Natural killer cell (primary cell): ENCODE data around the gene ITGB5. TPM values are rescaled to one million over a fixed set of nuclear protein-coding genes. Genes with fewer than 3 reads are reported as not detected.

Experiments used
- ATAC-seq, 3 donors: fragments of 150-1000 bp in 2 of 3; fragments of 200-7000 bp in 1 of 3; cut with Tn5 transposase; 1 replicate in 1 of 3; 2 replicates in 2 of 3; pipeline ENCODE4 v1.10.0; 2021; ENCODE audit warnings: mild to moderate bottlenecking in 2 of 3, moderate library complexity in 2 of 3
- DNase-seq, 2 donors: peaks; one replicate each; pipeline versions ENCODE4 v3.0.0 to v3.0.0-alpha.2; 2013 to 2021; ENCODE audit warnings: mixed read lengths in 1 of 2
- H3K27ac ChIP-seq: one replicate; pipeline ENCODE4 v1.5.1; 2013; ENCODE audit warnings: mild to moderate bottlenecking, low read length
- H3K27me3 ChIP-seq: one replicate; pipeline ENCODE4 v1.6.1; 2013; ENCODE audit warnings: low read length; ENCODE audit not compliant: control insufficient read depth, insufficient read depth
- H3K36me3 ChIP-seq: one replicate; pipeline ENCODE4 v1.6.1; 2013; ENCODE audit warnings: low read length; ENCODE audit not compliant: control insufficient read depth, insufficient read depth
- H3K4me1 ChIP-seq: one replicate; pipeline ENCODE4 v1.6.1; 2013; ENCODE audit warnings: low read length; ENCODE audit not compliant: control insufficient read depth, insufficient read depth
- H3K4me3 ChIP-seq: one replicate; pipeline ENCODE4 v1.5.1; 2013; ENCODE audit warnings: low read length
- H3K9me3 ChIP-seq: one replicate; pipeline ENCODE4 v1.6.1; 2013; ENCODE audit warnings: low read length; ENCODE audit not compliant: control insufficient read depth, insufficient read depth
- H3K27ac Mint-ChIP-seq, 2 donors: one replicate each; pipeline ENCODE4 v1.8.0; 2022; ENCODE audit warnings: mild to moderate bottlenecking in 2 of 2, mixed read lengths in 2 of 2, moderate library complexity in 1 of 2
- H3K27me3 Mint-ChIP-seq, 2 donors: one replicate each; pipeline ENCODE4 v1.8.0; 2022; ENCODE audit warnings: low read depth in 2 of 2, mixed read lengths in 2 of 2
- H3K36me3 Mint-ChIP-seq: one replicate; pipeline ENCODE4 v1.8.0; 2022; ENCODE audit warnings: mixed read lengths
- H3K4me1 Mint-ChIP-seq, 2 donors: one replicate each; pipeline ENCODE4 v1.8.0; 2022; ENCODE audit warnings: mixed read lengths in 2 of 2
- H3K4me3 Mint-ChIP-seq: one replicate; pipeline ENCODE4 v1.8.0; 2022; ENCODE audit warnings: mild to moderate bottlenecking, moderate library complexity, mixed read lengths
- H3K9me3 Mint-ChIP-seq, 2 donors: one replicate each; pipeline ENCODE4 v1.8.0; 2022; ENCODE audit warnings: mixed read lengths in 2 of 2
- WGBS: methylation state at CpG from one replicate; pipeline ENCODE4 v1.1.7; 2013; ENCODE audit warnings: missing lambda C conversion rate; ENCODE audit not compliant: insufficient coverage; 5-methylcytosine and 5-hydroxymethylcytosine counted together
- intact Hi-C: fragments of 100-400 bp; cut with micrococcal nuclease; formaldehyde crosslinking; loops from one replicate; pipeline ENCODE4 v1.14.2; 2022
- total RNA-seq, 4 donors: library from RNA; stranded (reverse); fragments of 120-200 nt in 1 of 4; gene quantifications; one replicate each; pipeline versions ENCODE4 v1.2.3 to v1.2.4, GENCODE V29; 2013 to 2022
- TF ChIP-seq, protein P1 (sequence below): fragments of 200-600 bp; IDR thresholded peaks from one replicate; pipeline ENCODE4 v1.8.0; 2022; ENCODE audit warnings: antibody characterized with exemption

Gene ITGB5
- total RNA-seq, 3 donors from 2014 or later (not counting 1 experiment from before 2014, with no cell fraction given) = 1.0 to 8.4 (median 5.4) TPM

DNA sequence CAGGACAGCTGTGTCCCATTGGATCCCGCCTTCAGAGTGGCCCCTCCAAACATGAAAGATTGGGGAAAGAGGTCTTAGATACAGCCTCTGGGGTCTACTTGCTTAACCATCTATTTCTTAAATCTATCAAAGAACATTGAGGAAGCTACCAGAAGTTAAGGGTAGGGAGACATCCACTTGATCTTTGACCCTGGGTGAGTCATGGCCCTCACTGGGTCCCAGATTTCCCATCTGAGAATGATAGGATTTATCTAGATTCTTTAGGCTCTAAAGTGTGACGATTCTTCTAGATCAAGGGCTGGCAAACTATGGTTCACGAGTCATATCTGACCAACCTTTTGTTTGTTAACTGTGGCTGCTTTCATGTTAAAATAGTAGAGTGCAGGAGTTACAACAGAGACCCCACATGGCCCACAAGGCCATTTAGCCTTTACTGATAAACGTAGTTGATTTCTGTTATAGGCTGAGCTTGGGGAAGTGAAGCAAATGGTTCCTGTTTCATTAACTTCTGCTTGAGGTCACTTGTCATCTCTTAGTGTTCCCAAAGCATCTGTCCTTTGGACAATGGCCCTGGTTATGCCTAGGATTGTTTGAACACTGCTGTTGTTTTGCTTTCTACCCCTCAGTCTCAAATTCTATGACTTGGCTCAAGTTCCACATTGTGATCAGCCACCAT, 39.4 kb upstream of the ITGB5 start:
- intact Hi-C loops = loop anchor here (10.0 kb wide), 1 partner anchor 218 kb away; no protein-coding TSS in a partner anchor
- H3K27ac Mint-ChIP-seq = no peak overlapping the region
- peaks cover 9 to 14% of the 10 kb centered on the region in 2 donors for H3K27me3 Mint-ChIP-seq
- no peaks in the 10 kb centered on the region for H3K27me3 ChIP-seq
- ATAC-seq = no peak
- H3K36me3 ChIP-seq = no peaks in the 10 kb centered on the region
- H3K27ac ChIP-seq = no peak overlapping the region
- no peak overlapping the region for H3K4me3 ChIP-seq
- DNase-seq = no peak
- TF ChIP-seq, protein P1, sequence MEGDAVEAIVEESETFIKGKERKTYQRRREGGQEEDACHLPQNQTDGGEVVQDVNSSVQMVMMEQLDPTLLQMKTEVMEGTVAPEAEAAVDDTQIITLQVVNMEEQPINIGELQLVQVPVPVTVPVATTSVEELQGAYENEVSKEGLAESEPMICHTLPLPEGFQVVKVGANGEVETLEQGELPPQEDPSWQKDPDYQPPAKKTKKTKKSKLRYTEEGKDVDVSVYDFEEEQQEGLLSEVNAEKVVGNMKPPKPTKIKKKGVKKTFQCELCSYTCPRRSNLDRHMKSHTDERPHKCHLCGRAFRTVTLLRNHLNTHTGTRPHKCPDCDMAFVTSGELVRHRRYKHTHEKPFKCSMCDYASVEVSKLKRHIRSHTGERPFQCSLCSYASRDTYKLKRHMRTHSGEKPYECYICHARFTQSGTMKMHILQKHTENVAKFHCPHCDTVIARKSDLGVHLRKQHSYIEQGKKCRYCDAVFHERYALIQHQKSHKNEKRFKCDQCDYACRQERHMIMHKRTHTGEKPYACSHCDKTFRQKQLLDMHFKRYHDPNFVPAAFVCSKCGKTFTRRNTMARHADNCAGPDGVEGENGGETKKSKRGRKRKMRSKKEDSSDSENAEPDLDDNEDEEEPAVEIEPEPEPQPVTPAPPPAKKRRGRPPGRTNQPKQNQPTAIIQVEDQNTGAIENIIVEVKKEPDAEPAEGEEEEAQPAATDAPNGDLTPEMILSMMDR = no peak
- H3K4me1 ChIP-seq = no peaks in the 10 kb centered on the region
- no peaks in the 10 kb centered on the region for H3K9me3 Mint-ChIP-seq
- no peaks in the 10 kb centered on the region for H3K9me3 ChIP-seq
- no peaks in the 10 kb centered on the region for H3K4me1 Mint-ChIP-seq
- H3K36me3 Mint-ChIP-seq = no peaks in the 10 kb centered on the region
- no peak overlapping the region for H3K4me3 Mint-ChIP-seq
- WGBS = 82% methylated on average over 4 of the region's 4 CpGs

DNA sequence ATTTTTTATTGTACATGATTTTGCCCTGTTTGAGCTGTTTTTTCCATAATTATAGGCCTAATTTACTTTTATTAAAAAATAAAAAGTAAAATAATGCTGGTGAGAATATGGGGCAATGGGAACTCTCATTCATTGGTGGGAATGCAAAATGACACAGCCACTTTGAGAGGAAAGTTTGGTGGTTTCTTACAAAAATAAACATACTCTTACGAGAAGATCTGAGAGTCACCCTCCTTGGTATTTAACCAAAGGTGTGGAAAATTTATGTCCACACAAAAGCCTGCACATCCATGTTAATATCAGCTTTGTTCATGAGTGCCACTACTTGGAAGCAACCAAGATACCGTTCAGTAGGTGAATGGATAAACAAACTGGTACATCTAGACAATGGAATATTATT, 37.6 kb upstream of the ITGB5 start:
- H3K36me3 Mint-ChIP-seq = no peaks in the 10 kb centered on the region
- DNase-seq = no peak
- WGBS = no CpG with 5 or more reads among the region's 2 CpGs
- H3K4me3 Mint-ChIP-seq = no peak overlapping the region
- no peaks in the 10 kb centered on the region for H3K4me1 ChIP-seq
- no peak overlapping the region for H3K27ac Mint-ChIP-seq
- H3K27me3 Mint-ChIP-seq = peaks cover 9 to 19% of the 10 kb centered on the region in 2 donors
- H3K9me3 Mint-ChIP-seq = no peaks in the 10 kb centered on the region
- TF ChIP-seq, protein P1 = no peak
- H3K27ac ChIP-seq = no peak overlapping the region
- H3K27me3 ChIP-seq = no peaks in the 10 kb centered on the region
- H3K4me3 ChIP-seq = no peak overlapping the region
- no peak for ATAC-seq
- H3K9me3 ChIP-seq = no peaks in the 10 kb centered on the region
- H3K36me3 ChIP-seq = no peaks in the 10 kb centered on the region
- intact Hi-C loops = loop anchor here (10.0 kb wide), 1 partner anchor 220 kb away; no protein-coding TSS in a partner anchor
- H3K4me1 Mint-ChIP-seq = no peaks in the 10 kb centered on the region

DNA sequence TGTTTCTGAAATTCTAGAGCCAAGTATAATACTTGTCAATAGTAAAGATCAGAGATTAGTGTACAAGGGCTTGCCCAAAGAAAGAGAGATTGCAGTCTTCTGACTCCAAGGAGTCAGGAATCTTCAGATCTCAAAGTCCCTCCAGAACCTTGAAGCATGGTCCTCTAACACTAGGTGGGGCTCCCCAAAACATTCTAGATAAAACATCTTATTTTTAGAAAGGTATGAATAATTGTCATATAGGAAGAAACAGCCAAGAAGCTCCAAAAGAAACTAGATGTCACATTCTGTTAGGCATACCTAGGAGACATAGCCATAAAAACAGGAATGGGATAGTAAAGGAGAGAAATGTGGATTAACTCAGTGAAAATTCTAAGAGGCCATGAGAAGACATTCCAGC, 36.7 kb upstream of the ITGB5 start:
- Mint-ChIP-seq H3K9me3 (no peaks in the 10 kb centered on the region), H3K4me3 (no peak overlapping the region), H3K27me3 (peaks cover 8 to 19% of the 10 kb centered on the region in 2 donors), H3K27ac (no peak overlapping the region), H3K4me1 (no peaks in the 10 kb centered on the region), H3K36me3 (no peaks in the 10 kb centered on the region)
- Histone ChIP-seq H3K4me1 (no peaks in the 10 kb centered on the region), H3K27me3 (no peaks in the 10 kb centered on the region), H3K36me3 (no peaks in the 10 kb centered on the region), H3K9me3 (no peaks in the 10 kb centered on the region), H3K27ac (no peak overlapping the region), H3K4me3 (no peak overlapping the region)
- ATAC-seq = no peak
- DNase-seq = no peak
- TF ChIP-seq, protein P1 = no peak
- intact Hi-C loops = loop anchor here (10.0 kb wide), 1 partner anchor 221 kb away; no protein-coding TSS in a partner anchor

DNA sequence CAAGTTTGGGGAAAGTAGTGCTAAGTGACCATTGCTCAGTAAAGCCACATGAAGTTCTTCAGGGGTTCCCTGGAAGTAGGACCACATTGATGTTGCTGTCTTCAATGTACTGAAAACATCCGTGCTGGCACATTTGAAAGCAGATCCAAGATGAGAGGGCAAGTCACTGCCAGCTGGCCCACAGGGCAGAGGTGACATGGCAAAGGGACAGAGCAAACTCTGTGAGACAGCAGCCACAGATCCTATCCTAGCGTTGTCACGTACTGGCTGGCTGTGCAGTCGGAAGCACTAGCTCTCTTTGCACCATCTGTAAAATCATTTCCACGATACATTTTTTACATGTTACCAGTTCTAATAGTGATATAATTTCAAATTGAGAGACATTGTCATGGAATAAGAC, 33.6 kb upstream of the ITGB5 start:
- Histone ChIP-seq H3K27ac (no peak overlapping the region), H3K4me1 (no peaks in the 10 kb centered on the region), H3K9me3 (no peaks in the 10 kb centered on the region), H3K27me3 (no peaks in the 10 kb centered on the region), H3K4me3 (no peak overlapping the region), H3K36me3 (no peaks in the 10 kb centered on the region)
- no peak for DNase-seq
- Mint-ChIP-seq H3K27me3 (peaks cover 6 to 24% of the 10 kb centered on the region in 2 donors), H3K4me3 (no peak overlapping the region), H3K27ac (no peak overlapping the region), H3K36me3 (no peaks in the 10 kb centered on the region), H3K9me3 (no peaks in the 10 kb centered on the region), H3K4me1 (no peaks in the 10 kb centered on the region)
- TF ChIP-seq, protein P1 = no peak
- ATAC-seq = no peak
- intact Hi-C loops = loop anchor here (10.0 kb wide), 1 partner anchor 224 kb away; no protein-coding TSS in a partner anchor
- 93% methylated on average over 4 of the region's 5 CpGs for WGBS
